Pulmonary artery endothelial cell (primary cell): ENCODE data around the gene CRYGC. TPM values are rescaled to one million over a fixed set of nuclear protein-coding genes. Genes with fewer than 3 reads are reported as not detected.
A peak's percentile ranks its signal among the peaks of the same experiment; 100 is the strongest.

Source experiments
- DNase-seq: peaks from one replicate; pipeline ENCODE4 v3.0.0-alpha.2; 2011; ENCODE audit warnings: low read depth, low spot score
- total RNA-seq: library from RNA; depleted of rRNA; stranded (reverse); fragments of >200 nt; gene quantifications from 2 replicates; pipeline ENCODE4 v1.2.3, GENCODE V29; 2014

CRYGC gene, protein sequence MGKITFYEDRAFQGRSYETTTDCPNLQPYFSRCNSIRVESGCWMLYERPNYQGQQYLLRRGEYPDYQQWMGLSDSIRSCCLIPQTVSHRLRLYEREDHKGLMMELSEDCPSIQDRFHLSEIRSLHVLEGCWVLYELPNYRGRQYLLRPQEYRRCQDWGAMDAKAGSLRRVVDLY
- total RNA-seq = not detected in 2 replicates

DNA sequence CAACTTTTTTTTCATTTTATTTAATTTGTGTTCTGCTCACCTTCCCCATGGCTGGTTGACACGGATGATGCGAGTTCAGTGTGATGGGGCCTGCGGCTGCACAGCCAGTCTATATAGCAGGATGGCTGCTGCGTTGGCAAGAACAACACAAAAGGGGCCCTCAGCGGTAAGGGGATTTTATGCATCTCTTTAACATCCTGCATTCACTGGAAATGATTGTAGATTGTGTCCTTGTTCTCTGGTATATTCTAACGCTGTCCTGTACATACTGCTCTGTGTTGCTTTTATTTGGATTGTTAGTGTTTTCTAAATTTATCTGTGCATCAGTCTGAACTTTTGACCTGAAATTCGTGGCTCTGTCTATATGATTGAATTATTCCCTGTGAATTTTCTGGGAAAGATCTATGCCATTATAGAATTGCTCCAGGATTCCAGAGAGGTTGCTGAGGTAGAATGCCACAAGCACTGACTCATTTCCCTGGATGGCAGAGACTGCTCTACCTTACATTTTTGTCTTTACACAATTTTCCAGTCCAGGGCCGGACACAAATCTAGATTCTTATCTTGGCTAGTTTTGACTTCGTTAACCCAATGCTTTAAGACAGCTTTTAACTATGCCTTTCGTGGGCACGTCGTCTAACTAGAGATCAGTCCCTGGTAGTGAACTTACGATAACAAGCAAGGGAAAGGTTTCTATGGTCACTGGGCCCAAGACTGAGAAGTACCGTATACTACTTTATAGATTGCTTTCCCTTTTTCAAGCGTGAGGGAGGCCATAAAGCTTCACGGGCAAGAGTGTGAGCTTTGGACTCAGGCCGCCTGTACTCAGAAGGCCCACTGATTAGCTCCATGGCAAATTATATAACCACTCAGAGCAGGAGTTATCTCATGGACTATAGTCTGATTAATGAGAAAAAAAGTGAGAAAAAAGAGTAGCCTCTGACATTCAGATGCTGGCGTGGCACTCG is at the start of gene CRYGC:
Gene CRYGC, minus strand, starts transcription at position 85 of the 968 bp plus-strand sequence. Its CDS starts 36 bp downstream, at position 49.
- no peak for DNase-seq

DNA sequence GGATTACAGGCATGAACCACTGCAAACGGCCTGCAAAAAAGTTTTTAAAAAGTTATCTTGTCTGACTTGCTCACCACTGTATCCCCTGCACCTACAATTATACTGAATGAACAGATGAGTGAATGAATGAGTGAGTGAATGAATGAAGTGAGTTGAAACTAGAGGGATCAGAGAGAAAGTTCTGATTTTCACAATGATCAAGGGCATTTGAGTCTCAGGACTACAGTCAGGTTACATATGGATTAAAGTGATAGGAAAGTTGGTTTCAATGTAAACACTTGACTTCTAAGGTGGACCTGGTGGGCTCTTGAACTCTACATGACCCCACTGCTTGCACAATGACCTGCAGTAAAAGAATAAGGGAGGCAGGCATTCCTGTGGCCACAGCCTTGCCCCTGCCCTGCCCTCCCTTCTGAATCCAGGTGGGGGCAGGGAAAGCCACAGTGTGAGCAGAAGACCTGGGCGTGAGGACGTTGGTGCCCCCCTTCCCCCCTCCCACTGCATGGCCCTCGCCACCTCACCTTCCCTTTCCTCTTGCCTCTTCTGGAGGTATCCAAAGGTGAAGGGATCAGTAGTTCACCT is 49.5 kb upstream of the CRYGC start:
- no peak for DNase-seq

DNA sequence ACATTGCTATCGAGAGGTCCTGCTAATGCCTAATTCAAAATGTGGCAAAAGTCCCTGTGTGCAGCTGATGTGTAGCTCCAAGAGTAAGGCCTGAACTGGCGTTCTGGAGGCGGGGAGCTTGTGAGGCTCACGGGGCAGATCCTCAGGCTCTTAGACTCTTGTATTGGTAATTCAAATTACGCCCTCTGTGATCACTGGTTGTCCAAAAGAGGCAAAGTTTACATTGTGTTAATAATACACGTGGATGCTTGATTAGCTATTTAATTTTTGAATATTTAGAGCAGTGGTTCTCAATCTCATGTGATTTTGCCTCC is 46.2 kb upstream of the CRYGC start:
- DNase-seq = no peak

DNA sequence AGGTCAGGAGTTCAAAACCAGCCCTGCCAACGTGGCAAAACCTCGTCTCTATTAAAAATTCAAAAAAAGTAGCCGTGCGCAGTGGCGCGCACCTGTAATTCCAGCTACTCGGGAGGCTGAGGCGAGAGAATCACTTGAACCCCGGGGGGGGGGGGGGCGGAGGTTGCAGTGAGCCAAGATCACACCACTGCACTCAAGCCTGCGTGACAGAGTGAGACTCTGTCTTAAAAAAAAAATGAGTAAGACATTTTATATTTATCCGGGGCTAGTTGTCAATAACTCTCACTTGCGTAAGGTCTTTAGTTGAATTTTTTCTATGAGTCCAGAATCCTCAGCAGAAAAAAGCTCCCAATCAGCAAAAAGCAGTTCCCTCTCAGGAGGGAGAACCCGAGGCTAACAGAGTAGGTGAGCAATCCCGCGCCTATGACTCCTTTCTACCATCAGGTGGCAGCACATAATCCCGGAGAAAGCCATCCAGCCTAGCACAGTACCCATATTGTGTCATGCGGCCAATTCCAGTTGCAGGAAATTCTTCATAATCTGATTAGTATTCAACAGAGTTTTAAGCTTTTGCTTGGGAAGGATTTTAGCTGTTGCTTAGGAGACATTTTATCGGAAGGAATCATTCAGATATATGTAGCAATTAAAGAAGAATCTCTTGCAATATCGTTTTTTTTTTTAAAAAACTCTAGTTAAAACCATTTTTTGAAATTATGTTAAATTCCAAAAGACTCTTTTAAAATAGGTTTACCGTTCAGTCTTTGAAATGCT is 45.6 kb upstream of the CRYGC start:
- peak; percentile 33 for DNase-seq

DNA sequence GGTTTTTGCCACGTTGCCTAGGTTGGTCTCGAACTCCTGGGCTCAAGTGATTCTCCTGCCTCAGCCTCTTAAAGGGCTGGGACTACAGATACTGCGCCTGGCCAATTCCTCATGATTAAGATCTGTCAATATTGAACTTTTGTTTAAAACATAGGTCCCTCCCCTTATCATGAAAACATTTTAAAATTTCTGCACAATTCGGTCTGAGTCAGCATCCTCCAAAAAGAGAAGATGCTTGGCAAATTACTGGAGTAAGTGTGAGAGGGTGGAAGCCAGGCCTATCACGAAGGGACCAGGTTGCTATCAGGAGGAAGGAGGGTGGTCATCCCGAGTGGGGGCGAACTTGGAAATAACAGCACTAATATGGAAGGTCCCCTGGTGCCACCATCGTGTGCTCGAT is 44.5 kb upstream of the CRYGC start:
- DNase-seq = no peak

DNA sequence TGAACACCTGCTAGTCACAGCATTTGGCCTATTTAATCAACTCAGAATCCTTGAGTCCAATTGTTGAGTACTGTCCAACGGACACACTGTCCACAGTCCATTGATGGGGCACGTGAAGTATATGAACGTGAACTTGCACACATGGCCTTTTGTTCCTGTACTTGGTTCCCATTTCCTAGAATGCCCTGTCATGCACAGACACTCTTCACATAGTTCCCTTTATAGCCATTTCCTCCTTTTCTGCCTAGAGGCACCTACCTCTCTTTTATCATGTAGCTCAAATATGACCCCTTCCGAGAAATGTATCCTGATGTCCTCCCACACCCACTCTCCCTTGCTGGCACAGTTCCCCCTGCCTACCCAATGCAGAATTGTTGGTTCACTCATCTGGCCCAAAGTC is 42.5 kb upstream of the CRYGC start:
- DNase-seq = no peak

DNA sequence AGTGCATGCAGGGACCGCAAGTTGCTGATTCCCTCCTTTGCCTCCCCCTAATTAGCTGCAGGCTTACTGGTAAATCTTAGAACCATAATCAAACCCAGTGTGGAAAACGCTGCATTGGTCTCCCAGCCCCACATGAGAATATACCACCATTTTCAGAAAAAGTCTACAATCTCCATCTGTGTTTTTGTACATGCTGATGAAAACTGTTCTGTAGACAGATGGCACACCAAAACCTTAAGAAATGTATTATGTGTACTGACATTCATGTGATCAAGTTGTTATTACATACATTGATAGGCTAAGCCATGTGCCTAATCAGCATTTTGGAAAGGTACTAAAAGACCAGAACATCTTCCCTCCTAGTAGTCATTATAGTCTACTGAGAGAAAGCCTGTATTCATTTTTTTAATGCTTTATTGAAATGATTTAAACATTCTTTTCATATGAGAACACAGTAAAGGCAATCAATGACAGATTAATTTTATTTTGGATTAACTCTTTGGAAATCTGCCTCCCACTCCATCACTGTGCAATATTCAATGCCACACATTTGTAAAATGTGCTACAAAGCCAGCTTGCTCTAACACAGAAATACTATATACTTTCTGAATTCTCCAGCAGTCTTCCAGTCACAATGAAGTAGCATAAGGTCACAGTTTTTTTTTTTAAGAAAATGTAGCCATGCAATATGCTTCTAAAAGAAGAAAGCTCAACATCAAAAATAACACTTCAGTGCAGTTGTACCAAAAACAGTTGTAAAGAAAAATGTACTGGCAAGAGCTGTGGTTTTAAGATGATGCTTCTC is 35.5 kb upstream of the CRYGC start:
- DNase-seq = no peak

DNA sequence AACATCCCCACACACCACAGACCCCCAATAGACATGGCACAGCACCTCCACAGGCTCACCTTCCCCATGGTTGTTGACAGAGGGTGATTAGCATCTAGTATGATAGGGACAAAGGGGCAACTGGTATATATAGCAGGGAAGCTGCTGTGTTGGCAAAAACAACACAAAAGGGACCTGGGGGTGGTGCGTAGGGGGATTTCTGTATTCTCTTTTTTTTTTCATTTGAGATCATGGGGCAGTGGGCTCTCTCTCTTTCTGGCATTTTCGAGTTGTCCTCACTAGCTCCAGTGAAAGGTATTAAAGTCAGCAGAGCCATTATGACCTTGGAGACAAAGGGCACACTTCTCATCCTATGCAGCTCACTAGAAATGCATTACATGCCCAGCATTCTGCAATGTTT is 33.9 kb upstream of the CRYGC start, which contains the start of gene CRYGA:
Gene CRYGA, minus strand, starts transcription at position 101 of the 400 bp plus-strand sequence. Its CDS starts 33 bp downstream, at position 68.
- DNase-seq = no peak

DNA sequence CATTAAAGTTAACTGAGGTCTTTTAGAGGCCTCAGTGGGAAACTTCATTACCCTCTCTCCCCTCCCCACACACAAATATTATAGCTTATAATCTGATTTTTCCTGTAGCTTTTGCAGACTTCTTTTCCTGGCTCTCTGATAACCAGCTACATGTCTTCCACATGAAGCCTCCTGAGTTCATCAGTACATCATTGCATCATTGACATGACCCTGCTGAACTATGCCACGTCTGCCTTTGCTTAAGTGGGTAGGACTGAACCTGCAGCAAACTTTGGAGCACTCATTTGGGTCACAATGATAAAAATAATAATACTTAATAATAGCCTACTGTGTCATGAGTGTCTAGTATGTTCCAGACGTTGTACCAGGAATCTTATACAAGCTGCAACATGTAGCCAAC is 26.8 kb upstream of the CRYGC start:
- no peak for DNase-seq

DNA sequence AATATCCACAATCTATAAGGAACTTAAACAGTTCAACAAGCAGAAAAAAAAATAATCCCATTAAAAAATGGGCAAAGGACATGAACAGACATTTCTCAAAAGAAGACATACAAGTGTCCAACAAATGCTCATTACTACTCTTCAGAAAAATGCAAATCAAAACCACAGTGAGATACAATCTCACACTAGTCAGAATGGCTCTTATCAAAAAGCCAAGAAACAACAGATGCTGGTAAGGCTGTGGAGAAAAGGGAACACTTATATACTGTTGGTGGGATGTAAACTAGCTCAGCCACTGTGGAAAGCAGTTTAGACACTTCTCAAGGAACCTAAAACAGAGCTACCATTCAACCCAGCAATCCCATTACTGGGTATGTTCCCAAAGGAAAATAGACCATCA is 23.5 kb upstream of the CRYGC start:
- no peak for DNase-seq

DNA sequence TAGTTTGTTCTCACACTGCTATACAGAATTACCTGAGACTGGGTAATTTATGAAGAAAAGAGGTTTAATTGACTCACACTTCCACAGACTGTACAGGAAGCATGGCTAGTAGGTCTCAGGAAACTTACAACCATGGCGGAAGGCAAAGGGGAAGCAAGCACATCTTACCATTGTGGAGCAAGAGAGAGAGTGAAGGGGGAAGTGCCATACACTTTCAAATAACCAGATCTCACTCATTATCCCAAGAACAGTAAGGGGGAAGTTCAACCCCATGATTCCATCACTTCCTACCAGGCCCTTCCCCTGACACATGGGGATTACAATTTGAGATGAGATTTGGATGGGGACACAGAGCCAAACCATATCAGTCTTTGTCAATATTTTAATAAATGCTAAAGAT is 21.3 kb upstream of the CRYGC start:
- DNase-seq = no peak

DNA sequence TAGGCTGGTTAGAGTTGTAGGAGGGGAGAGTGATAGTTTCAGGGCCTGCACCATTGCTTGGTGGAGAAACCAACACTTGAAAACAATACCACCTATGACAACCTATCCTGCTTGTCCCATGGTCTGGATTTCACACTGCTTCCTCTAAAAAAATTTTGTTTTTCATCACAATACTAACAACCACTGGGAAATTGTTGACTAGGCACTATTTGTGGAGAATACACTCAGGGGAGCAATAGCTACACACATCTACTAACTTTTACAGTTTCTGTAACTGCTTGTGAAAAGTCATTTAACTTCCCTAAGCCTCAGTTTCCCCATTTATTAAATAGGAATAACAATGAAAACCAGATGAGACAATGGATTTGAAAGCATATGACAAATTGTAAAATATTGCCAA is 20.5 kb upstream of the CRYGC start:
- DNase-seq = no peak

DNA sequence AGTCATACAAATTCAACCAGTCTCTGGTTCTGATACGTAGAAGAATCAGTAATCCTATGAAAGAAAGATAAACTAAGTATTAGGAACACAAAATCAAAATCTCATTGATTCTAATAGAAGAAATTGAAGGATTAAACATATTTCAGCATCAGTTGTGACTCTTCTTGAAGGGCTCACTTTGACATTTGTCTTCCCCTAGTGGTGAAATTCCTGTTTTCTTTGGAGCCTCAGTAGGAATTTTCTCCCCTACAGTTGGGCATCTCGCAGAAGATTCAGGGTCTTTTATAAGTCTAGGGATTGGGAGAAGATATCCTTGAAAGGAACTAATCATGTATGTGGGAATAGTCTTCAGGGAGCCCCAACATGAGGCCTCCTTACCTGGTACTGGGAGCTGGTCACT is 19.2 kb upstream of the CRYGC start:
- DNase-seq = no peak

DNA sequence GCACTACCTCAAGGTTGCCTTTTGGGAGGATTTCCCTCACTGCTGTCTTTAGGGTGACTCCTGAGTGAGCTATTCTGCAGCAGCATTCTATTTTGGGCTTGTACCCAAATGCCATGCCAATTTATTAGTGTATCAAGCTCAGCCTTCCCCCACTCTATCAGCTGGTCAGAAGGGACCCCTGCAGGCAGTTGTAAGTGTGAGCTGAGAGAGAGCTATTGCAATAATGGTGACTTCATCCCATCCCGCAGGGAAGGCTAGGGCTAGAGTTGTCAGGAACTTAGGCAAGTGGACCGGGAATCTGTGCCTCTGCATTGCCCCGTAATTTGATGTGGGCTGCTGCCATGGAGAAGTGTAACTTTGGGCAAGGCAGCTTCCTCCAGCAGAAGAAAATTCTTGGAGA is 18.1 kb upstream of the CRYGC start:
- no peak for DNase-seq

DNA sequence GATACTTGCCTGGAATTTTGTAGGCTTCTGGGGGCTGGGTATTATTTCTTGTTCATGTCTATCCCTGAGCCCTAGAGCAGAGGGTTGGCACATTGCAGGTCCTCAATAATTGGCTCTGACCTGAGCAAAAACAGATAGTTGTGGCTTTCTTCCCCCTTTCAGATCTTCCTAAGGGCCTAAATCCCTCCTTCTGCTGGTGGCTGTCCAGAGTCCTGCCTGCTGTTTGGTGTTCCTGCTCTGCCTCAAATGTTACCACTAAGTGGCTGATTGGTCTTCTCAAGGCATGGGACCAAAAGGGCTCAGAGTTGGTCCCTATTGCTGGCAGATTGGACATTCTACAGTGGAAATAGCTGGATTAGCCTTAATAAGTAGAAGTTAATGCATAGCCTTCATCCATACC is 17.4 kb upstream of the CRYGC start:
- no peak for DNase-seq

DNA sequence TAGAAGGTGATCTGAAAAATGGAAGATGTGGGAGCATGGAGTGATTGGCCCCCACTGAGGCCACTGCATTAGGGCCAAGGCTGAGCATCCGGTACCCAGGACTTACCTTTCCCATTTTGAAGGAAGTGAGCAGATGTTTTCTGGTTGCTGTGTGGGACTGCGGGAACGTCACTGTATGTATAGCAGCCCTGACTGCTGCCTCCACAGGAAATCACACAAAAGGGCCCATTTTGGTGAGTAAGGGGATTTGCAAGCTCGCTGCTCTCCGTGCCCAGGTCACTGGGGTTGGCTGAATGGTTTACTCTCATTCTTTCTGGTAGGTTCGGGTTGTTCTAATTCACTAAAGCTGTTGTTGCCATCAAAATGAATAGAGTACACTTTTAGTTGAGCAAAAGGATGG is 16.4 kb upstream of the CRYGC start, which contains the start of gene CRYGB:
Gene CRYGB, minus strand, starts transcription at position 153 of the 400 bp plus-strand sequence. Its CDS starts 38 bp downstream, at position 115.
- no peak for DNase-seq

DNA sequence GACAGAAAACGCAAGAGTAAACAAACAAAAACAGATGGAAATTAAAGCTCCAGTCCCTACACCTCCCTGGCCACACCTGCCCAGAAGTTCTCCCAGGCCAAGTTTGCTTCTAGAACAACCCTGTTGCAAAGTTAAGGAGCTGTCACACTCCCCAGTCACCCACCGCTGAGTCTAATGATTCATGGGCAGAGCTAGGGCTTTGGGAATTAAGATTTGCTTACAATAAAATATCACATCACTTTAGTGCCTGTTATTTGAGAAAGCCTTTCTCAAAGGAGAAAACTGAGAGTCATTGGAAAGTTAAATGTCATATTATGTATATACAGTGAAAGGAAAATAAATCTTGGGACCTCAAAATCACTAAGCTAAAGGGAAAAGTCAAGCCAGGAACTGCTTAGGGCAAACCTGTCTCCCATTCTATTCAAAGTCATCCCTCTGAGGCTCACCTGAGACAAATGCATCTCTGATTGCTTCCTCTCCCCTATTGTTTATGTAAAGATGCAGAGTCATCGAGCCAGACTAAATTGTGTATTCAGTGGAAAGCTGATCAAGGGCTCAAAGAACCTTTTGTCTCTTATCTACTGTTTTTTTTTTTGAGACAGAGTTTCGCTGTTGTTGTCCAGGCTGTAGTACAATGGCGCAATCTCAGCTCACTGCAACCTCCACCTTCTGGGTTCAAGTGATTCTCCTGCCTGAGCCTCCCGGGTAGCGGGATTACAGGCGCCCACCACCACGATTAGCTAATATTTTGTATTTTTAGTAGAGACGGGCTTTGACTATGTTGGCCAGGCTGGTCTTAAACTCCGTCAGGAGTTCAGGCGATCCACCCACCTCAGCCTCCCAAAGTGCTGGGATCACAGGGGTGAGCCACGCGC is 13.5 kb upstream of the CRYGC start:
- no peak for DNase-seq

DNA sequence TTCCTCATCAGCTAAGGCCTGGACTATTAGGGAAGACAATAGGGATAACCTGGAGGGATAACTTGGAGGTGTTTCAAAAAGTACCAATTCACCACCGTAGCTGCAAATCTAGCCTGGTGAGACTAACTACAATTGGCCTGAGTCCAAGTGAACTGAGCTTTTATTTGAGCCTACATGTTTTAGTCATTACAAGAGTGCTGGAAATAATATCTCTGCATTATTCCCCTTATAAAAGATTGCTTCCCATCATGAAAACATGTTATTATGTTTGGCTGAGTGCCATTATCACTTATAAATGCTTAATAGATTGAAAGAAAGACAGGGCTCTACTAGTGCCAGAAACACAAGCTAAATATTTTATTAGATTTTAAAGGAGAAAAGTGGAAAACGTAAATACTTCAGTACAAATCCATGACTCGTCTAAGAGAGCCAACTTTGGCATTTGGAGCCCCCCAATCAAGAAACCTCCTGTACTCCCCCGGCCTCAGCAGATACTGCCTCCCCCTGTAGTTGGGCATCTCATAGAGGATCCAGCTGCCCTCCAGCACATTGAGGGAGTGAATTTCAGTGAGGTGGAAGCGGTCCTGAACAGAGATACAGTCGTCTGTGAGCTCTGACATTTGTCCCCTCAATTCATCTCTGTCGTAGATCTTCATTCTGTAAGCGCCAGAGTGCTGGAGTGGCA is 12.8 kb upstream of the CRYGC start:
- no peak for DNase-seq

DNA sequence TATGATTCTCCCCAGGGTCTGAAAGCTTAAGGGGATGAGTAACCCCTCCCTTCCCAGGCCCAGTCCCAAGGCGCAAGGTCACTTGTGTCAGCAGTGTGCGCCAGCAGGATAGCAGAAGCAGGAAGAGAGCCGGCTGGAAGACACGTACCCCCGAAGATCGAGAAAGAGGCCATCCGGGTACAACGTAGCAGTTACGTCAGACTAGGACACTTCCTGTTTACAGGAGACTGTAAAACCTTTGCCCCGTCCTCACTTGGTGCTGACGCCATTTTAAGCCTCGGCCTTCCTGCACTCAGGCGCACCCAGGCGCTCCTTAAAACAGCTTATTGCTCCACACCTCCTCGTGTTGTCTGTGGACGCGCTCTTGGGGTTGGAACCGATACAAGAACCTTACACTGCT is 9.8 kb upstream of the CRYGC start:
- DNase-seq = no peak
